Pancreas (tissue), 10 donors: ENCODE measurements around the gene SEC14L5. TPM values are rescaled to one million over a fixed set of nuclear protein-coding genes. Genes with fewer than 3 reads are reported as not detected.

Source experiments
- ATAC-seq, 4 donors: fragments of 200-7000 bp; cut with Tn5 transposase; one replicate each; pipeline versions ENCODE4 v1.8.0 to v1.9.1; 2020; ENCODE audit warnings: mild to moderate bottlenecking in 4 of 4, moderate library complexity in 4 of 4
- DNase-seq, 6 donors: peaks; one replicate each; pipeline ENCODE4 v3.0.0-alpha.2; 2020
- FAIRE-seq: peaks from 2 replicates; lab custom pipeline; 2012; peaks lifted over from hg19 to GRCh38; lab: Jason Lieb, UNC
- H3K27ac ChIP-seq, 4 donors: fragments of 200-600 bp; sonication (generic); 1 replicate in 3 of 4; 2 replicates in 1 of 4; pipeline versions ENCODE4 v1.5.0 to v1.8.0; 2020
- H3K27me3 ChIP-seq, 4 donors: fragments of 200-600 bp; one replicate each; pipeline ENCODE4 v1.8.0; 2021
- H3K36me3 ChIP-seq, 3 donors: fragments of 200-600 bp; sonication (generic) in 1 of 3; one replicate each; pipeline versions ENCODE4 v1.5.0 to v1.8.0; 2020 to 2021
- H3K4me1 ChIP-seq, 3 donors: fragments of 200-600 bp; one replicate each; pipeline ENCODE4 v1.8.0; 2021
- H3K4me3 ChIP-seq, 4 donors: fragments of 200-600 bp; sonication (generic) in 2 of 4; one replicate each; pipeline versions ENCODE4 v1.5.0 to v1.8.0; 2020 to 2021
- H3K9me3 ChIP-seq, 4 donors: fragments of 200-600 bp; one replicate each; pipeline ENCODE4 v1.8.0; 2021
- CTCF ChIP-seq, 4 donors: fragments of 200-600 bp; sonication (generic) in 3 of 4; IDR thresholded peaks; one replicate each; pipeline versions ENCODE4 v1.5.0 to v1.8.0; 2021; ENCODE audit warnings: antibody characterized with exemption in 4 of 4
- WGBS, 2 donors: extraction: QIAGEN DNeasy Blood & Tissue Kit; methylation state at CpG; one replicate each; pipeline ENCODE4 v1.1.7; 2013; 5-methylcytosine and 5-hydroxymethylcytosine counted together
- intact Hi-C, 3 donors: fragments of 100-400 bp; cut with DNase I; formaldehyde crosslinking; loops; one replicate each; pipeline versions ENCODE4 v1.11.1 to v1.14.2; 2022
- polyA plus RNA-seq, 2 donors: library from polyadenylated mRNA; stranded (reverse); fragments of 200-250 nt; gene quantifications; one replicate each; pipeline ENCODE4 v1.2.3, GENCODE V29; 2013
- total RNA-seq, 6 donors: library from RNA; stranded (reverse); fragmentation: NEBNext Ultra II Directional in 4 of 6; extraction: Animal tissue kit (Norgen Biotek cat#: 25700) in 4 of 6; gene quantifications; one replicate each; pipeline versions ENCODE4 v1.2.1 to v1.2.4, GENCODE V29; 2021 to 2023
- donor health status: healthy with polysubstance abuse.
- donor health status: DM: no; HTN: no; CAD: no; lungs with moderate emphysema.
- donor health status: DM: no; HTN: no; CAD: no.
- donor health status: control.
- donor health status: control.
- donor health status: Bipolar disorder and iron deficiency.
- donor health status: DM: yes; HTN: yes; CAD: no.
- donor health status: DM: no; HTN: no; CAD: no.
- donor health status: DM: no; HTN: no; CAD: no.
- donor health status: DM: yes; HTN: yes; CAD: no.

Gene SEC14L5
- total and polyA plus RNA-seq, 8 donors = 0.22 to 0.79 (median 0.51) TPM

- H3K4me1 ChIP-seq = peaks cover 0 to 6% (median 6%) of the 10 kb centered on the region in 3 donors
- 6% methylated on average over 50 to 76 of the region's 76 CpGs for WGBS, 2 donors
- no peak for TF ChIP-seq CTCF (IDR thresholded peaks at IDR 0.05)
- no peaks in the 10 kb centered on the region for H3K27me3 ChIP-seq
- H3K36me3 ChIP-seq = no peaks in the 10 kb centered on the region
- no peak for FAIRE-seq
- peak; percentile 87 to 93 (median 90) for ATAC-seq
- peak within 1 kb of the TSS; percentile 72 to 89 (median 78) for H3K27ac ChIP-seq
- no peaks in the 10 kb centered on the region for H3K9me3 ChIP-seq
- intact Hi-C loops = no loop called here
- peak; percentile 95 to 98 (median 98) for DNase-seq
- H3K4me3 ChIP-seq = peak within 1 kb of the TSS; percentile 56 to 86 (median 64)
These were observed 20.9 kb upstream of the SEC14L5 start, which contains the start of gene PPL for GRCh38 chr16:4936991-4937781. PPL (minus strand) TSS chr16:4937148; CDS start chr16:4937045, 103 bp downstream.

GRCh38 chr16:4937782-4938682, 20.1 kb upstream of the SEC14L5 start:
- H3K4me1 ChIP-seq = peaks cover 0 to 14% (median 6%) of the 10 kb centered on the region in 3 donors
- H3K27me3 ChIP-seq = no peaks in the 10 kb centered on the region
- H3K27ac ChIP-seq = peak overlapping the region; percentile 67 to 89 (median 78)
- 64 to 65% methylated on average over 16 of the region's 16 CpGs for WGBS, 2 donors
- ATAC-seq (peak; percentile 2 to 11 (median 4)), FAIRE-seq (no peak), DNase-seq (peak in 3 of 6 donors; percentile 21 to 50 (median 39))
- peak overlapping the region in 2 of 4 donors; percentile 68 to 86 for H3K4me3 ChIP-seq
- no peak for TF ChIP-seq CTCF (IDR thresholded peaks at IDR 0.05)
- H3K36me3 ChIP-seq = no peaks in the 10 kb centered on the region
- intact Hi-C loops = no loop called here
- no peaks in the 10 kb centered on the region for H3K9me3 ChIP-seq

GRCh38 chr16:4938683-4939030, 19.5 kb upstream of the SEC14L5 start:
- DNase-seq (no peak), FAIRE-seq (no peak), ATAC-seq (no peak)
- Histone ChIP-seq H3K9me3 (no peaks in the 10 kb centered on the region), H3K36me3 (no peaks in the 10 kb centered on the region), H3K4me3 (no peak overlapping the region), H3K27me3 (no peaks in the 10 kb centered on the region), H3K4me1 (peaks cover 0 to 19% (median 6%) of the 10 kb centered on the region in 3 donors), H3K27ac (no peak overlapping the region)
- intact Hi-C loops = no loop called here
- WGBS, 2 donors = 82 to 83% methylated on average over 5 of the region's 5 CpGs
- no peak for TF ChIP-seq CTCF (IDR thresholded peaks at IDR 0.05)

GRCh38 chr16:4940719-4941118, 17.4 kb upstream of the SEC14L5 start:
- Histone ChIP-seq H3K4me1 (peaks cover 14 to 33% (median 17%) of the 10 kb centered on the region in 3 donors), H3K9me3 (no peaks in the 10 kb centered on the region), H3K27me3 (no peaks in the 10 kb centered on the region), H3K36me3 (no peaks in the 10 kb centered on the region), H3K27ac (no peak overlapping the region), H3K4me3 (no peak overlapping the region)
- no peak for FAIRE-seq
- TF ChIP-seq CTCF (IDR thresholded peaks at IDR 0.05) = no peak
- 51 to 53% methylated on average over 7 of the region's 7 CpGs for WGBS, 2 donors
- no peak for DNase-seq
- no peak for ATAC-seq
- intact Hi-C loops = no loop called here
